Measurements from ENCODE around the gene GBX2.

DNA sequence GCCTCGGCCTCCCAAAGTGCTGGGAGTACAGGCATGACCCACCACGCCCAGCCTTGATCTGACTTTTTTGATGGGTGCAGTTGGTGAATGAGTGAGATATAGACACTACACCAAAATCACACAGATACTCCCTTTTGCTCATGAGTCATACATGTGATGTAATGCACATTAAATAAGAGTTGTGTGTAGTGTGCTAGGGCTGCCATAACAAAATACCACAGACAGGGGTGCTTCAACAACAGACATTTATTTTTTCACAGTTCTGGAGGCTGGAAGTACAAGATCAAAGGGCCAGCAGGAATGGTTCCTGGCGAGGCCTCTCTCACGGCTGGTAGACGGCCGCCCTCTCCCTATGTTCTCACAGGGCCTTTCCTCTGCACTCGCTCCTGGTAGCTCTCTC, 46.6 kb downstream of the GBX2 start:
- TF ChIP-seq POLR2A (IDR thresholded peaks at IDR 0.05) = no peak
- TF ChIP-seq, protein P1, sequence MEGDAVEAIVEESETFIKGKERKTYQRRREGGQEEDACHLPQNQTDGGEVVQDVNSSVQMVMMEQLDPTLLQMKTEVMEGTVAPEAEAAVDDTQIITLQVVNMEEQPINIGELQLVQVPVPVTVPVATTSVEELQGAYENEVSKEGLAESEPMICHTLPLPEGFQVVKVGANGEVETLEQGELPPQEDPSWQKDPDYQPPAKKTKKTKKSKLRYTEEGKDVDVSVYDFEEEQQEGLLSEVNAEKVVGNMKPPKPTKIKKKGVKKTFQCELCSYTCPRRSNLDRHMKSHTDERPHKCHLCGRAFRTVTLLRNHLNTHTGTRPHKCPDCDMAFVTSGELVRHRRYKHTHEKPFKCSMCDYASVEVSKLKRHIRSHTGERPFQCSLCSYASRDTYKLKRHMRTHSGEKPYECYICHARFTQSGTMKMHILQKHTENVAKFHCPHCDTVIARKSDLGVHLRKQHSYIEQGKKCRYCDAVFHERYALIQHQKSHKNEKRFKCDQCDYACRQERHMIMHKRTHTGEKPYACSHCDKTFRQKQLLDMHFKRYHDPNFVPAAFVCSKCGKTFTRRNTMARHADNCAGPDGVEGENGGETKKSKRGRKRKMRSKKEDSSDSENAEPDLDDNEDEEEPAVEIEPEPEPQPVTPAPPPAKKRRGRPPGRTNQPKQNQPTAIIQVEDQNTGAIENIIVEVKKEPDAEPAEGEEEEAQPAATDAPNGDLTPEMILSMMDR (IDR thresholded peaks at IDR 0.05) = no peak
